ENCODE data around the gene FAM20B.

FAM20B gene

DNA sequence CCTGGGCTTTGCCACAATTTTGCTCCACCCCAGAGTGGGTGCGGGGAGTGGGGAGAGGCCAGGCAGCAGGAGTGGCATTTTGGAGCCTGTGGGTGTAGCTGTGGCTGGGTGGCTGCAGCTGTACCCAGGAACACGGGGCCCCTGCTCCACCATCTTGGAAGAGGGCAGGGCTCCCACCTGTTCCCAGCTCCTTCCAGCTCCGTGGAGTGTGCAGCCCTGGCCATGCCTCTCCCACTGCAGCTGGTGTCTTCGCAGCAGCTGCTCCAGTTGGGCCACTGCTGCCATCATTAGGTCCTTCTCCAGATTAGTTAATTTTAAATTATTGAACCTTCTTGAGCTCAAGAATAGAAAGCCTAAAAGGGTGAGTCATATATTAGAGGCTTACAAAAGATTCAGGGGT is 17.6 kb downstream of the FAM20B start:
- no peak for TF ChIP-seq FOXP2 (optimal IDR thresholded peaks at IDR 0.05; ENCODE audit: borderline replicate concordance, extremely low read depth, extremely low read length, insufficient read depth)
- TF ChIP-seq TAF1 (IDR thresholded peaks at IDR 0.05; ENCODE audit: borderline replicate concordance, insufficient read depth, low read length) = no peak
- TF ChIP-seq SIN3A (IDR thresholded peaks at IDR 0.05; ENCODE audit: borderline replicate concordance, insufficient read depth, low read length) = no peak
- TF ChIP-seq REST (IDR thresholded peaks at IDR 0.05; ENCODE audit: insufficient read depth in 1 of 2, low read depth in 2 of 2, low read length in 2 of 2) = no peak
- no peak for TF ChIP-seq POLR2AphosphoS5 (IDR thresholded peaks at IDR 0.05; ENCODE audit: low read depth, low read length)

GRCh38 chr1:179043907-179044306 is 18.2 kb downstream of the FAM20B start:
- TF ChIP-seq TAF1 (IDR thresholded peaks at IDR 0.05; ENCODE audit: borderline replicate concordance, insufficient read depth, low read length) = no peak
- TF ChIP-seq SIN3A (IDR thresholded peaks at IDR 0.05; ENCODE audit: borderline replicate concordance, insufficient read depth, low read length) = no peak
- TF ChIP-seq FOXP2 (optimal IDR thresholded peaks at IDR 0.05; ENCODE audit: borderline replicate concordance, extremely low read depth, extremely low read length, insufficient read depth) = no peak
- no peak for TF ChIP-seq REST (IDR thresholded peaks at IDR 0.05; ENCODE audit: insufficient read depth in 1 of 2, low read depth in 2 of 2, low read length in 2 of 2)
- no peak for TF ChIP-seq POLR2AphosphoS5 (IDR thresholded peaks at IDR 0.05; ENCODE audit: low read depth, low read length)

- TF ChIP-seq REST (IDR thresholded peaks at IDR 0.05; ENCODE audit: insufficient read depth in 1 of 2, low read depth in 2 of 2, low read length in 2 of 2) = no peak
- TF ChIP-seq POLR2AphosphoS5 (IDR thresholded peaks at IDR 0.05; ENCODE audit: low read depth, low read length) = no peak
- no peak for TF ChIP-seq FOXP2 (optimal IDR thresholded peaks at IDR 0.05; ENCODE audit: borderline replicate concordance, extremely low read depth, extremely low read length, insufficient read depth)
- TF ChIP-seq TAF1 (IDR thresholded peaks at IDR 0.05; ENCODE audit: borderline replicate concordance, insufficient read depth, low read length) = no peak
- no peak for TF ChIP-seq SIN3A (IDR thresholded peaks at IDR 0.05; ENCODE audit: borderline replicate concordance, insufficient read depth, low read length)
These were observed 21.3 kb downstream of the FAM20B start for GRCh38 chr1:179046808-179047635.

DNA sequence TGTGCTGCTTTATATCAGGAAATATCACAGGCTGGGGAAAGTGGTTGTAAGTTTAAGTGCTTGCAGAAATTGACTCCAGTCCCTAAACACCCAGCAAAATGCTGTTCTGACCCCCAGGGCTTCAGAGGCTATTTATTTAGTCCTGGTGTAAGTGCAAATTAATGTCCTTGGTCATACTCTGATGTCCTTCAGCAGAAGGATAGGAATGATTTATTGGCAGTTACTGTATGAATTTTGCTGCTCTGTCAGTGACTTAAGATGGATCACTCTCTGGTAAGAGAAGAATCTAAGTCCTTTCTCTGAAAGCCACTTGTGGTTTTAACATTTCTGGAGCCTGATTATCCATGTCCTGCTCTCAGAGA is 21.9 kb downstream of the FAM20B start:
- TF ChIP-seq FOXP2 (optimal IDR thresholded peaks at IDR 0.05; ENCODE audit: borderline replicate concordance, extremely low read depth, extremely low read length, insufficient read depth) = no peak

GRCh38 chr1:179048339-179049124 is 22.8 kb downstream of the FAM20B start:
- TF ChIP-seq SIN3A (IDR thresholded peaks at IDR 0.05; ENCODE audit: borderline replicate concordance, insufficient read depth, low read length) = no peak
- TF ChIP-seq FOXP2 (optimal IDR thresholded peaks at IDR 0.05; ENCODE audit: borderline replicate concordance, extremely low read depth, extremely low read length, insufficient read depth) = no peak
- TF ChIP-seq TAF1 (IDR thresholded peaks at IDR 0.05; ENCODE audit: borderline replicate concordance, insufficient read depth, low read length) = no peak
- TF ChIP-seq POLR2AphosphoS5 (IDR thresholded peaks at IDR 0.05; ENCODE audit: low read depth, low read length) = no peak
- no peak for TF ChIP-seq REST (IDR thresholded peaks at IDR 0.05; ENCODE audit: insufficient read depth in 1 of 2, low read depth in 2 of 2, low read length in 2 of 2)
